HG02885 (cell line): Measurements from ENCODE around the gene GALNT18.

Experiments used
- ATAC-seq: cut with Tn5 transposase; IDR thresholded peaks from one replicate; pipeline ENCODE4 v1.9.1; 2021; ENCODE audit warnings: mild to moderate bottlenecking; ENCODE audit not compliant: unreplicated experiment, poor library complexity

GALNT18 gene

DNA sequence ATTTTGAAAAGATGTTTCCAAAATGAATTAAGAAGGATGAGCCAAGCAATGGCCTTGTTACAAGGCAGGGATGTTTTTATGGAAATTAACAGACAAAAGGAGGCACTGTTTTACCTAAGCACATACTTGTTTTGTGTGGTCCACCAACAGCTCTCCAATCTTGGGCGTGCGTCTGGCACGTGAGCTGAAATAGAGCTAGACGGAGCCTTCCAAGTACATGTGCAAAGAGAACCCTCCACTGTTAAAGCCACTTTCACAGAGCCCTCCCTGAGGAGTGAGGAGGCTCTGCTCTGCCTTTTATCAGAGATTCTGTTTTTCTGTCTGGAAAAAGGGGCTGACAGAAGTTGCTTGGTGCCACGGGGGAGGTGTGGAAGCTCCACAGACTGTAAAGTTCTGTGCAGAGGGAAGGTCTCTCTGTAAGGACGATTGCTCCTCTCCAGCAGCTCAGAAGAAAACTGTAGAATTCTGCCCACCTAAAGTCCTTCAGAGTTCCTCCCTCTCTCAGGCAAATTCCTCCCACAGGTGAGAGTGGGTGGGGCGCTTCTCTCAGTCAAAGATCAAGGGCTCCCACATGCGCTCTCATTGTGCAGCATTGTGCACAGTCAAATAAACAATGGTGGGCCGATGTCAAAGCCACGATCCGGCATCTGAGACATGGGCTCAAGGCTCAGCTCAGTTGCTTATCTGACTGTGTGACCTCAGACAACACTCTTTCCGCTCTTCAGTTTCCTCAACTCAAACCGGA, 176.2 kb downstream of the GALNT18 start:
- no peak for ATAC-seq

DNA sequence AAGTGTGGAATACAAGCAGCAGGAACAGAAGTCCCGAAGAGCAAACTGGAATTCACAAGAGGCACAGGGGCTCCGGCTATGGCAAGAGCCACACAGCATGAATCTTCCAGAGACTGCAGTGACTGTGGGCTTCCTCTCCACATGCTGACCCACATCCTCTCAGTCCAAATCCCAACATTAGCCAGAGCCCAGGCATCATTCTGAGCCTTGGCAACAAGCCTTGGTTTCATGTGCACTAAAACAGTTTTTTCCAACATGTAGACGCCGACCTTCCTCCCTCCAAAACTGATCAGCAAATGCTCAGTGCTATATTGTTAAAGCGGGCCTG, 177.0 kb downstream of the GALNT18 start:
- ATAC-seq: no peak

DNA sequence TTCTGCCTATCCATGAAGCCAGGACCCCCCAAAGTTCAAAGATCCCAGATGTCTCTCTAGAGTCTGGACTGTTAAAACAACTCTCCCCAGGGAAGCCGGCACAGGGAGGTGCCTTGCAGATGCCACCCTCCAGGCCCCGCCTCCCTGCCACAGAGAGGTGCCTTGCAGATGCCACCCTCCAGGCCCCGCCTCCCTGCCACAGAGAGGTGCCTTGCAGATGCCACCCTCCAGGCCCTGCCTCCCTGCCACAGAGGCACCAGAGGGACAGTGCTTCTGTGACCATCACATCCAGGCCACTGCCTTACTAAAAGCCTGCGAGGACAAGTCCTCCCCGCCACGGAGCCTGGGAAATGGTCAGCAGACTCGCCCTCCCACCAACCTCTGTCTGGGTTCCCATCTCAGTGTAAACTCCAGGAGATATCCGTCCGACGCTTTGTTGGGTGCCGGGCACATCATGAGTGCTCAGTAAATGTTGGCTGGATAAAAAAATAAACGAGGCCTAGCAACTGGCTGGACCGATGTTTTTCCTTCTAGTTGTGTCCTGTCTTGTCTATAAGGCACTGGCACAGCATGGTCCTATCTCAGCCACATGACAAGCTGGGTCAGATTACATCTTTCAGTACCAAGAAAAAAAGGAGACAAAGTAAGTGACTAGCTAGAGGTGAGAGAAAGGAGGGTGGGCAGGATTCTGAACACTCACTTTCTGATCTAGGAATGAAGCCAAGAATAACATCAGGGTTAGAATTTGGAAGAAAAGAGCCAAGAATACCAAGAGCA, 177.6 kb downstream of the GALNT18 start:
- no peak for ATAC-seq

- ATAC-seq: no peak
These were observed 179.0 kb downstream of the GALNT18 start for GRCh38 chr11:11442791-11443190.

GRCh38 chr11:11441516-11441915, 180.3 kb downstream of the GALNT18 start:
- ATAC-seq: no peak

DNA sequence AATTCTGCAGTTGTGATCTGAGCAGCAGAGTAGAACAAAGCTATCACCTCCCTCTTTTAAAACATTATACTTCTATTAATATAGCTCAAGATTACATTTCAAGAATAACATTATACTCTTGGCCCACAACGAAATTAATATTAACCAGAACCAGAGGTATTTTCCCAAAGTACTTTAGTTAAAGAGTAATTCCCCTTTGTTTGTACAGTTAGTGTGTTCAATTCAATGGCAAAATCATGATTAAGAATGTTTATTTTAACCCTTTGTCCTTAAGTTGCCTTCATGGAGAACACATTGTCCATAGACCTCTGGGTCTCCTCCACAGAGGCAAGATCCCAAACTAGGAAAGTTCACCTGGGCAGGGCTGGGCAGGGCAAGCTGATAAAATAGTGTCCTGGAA, 180.7 kb downstream of the GALNT18 start:
- no peak for ATAC-seq

- no peak for ATAC-seq
These were observed 181.7 kb downstream of the GALNT18 start for GRCh38 chr11:11440144-11440543.

GRCh38 chr11:11439591-11439990, 182.2 kb downstream of the GALNT18 start:
- ATAC-seq: no peak

DNA sequence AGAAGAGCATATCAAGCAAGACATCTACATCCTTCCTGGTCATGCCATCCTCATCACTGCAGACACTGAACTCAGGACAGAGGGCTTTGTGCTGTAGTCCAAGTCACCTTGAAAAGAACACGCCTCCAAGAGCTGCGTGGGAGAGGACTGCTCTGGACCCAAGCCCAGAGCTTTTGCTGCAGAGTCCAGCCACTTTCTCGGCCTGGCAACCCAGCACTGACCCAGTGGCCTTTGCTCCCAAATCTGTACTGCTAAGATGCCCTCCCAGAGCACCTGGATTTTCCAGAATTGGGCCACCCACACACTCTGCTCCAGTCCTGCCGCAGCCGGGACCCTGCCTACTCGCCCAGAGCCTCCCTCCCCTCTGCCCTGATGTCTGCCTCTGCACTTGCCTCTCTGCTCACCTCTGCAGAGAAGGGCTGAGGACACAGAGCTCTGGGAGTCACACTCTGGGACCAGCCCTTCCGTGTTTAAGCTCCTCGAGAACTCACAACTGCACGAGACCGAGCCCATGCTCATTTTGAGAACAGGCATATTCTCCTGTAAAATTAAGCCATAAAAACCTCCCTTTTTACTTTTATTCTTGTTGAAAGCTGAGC, 185.0 kb downstream of the GALNT18 start:
- ATAC-seq: no peak

GRCh38 chr11:11435635-11436034, 186.2 kb downstream of the GALNT18 start:
- no peak for ATAC-seq

DNA sequence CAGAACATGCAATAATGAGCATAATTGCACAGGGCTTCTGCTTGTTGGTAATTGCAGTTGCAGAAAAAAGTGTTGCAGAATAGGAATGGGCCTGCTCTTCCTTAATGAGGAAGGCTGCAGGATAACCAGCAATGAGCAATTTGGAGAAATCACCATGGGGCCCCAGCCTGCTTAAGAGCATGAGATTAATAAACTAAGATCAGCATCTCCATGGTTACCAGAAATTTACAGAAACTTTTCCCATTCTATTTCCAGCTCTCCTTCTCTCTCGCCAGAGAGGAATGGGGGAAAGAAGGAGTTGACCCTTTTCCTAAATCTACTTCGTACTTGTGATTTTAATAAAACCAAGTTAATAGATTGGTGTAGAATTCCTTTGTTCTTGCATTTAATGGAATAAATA, 187.8 kb downstream of the GALNT18 start:
- ATAC-seq: no peak

DNA sequence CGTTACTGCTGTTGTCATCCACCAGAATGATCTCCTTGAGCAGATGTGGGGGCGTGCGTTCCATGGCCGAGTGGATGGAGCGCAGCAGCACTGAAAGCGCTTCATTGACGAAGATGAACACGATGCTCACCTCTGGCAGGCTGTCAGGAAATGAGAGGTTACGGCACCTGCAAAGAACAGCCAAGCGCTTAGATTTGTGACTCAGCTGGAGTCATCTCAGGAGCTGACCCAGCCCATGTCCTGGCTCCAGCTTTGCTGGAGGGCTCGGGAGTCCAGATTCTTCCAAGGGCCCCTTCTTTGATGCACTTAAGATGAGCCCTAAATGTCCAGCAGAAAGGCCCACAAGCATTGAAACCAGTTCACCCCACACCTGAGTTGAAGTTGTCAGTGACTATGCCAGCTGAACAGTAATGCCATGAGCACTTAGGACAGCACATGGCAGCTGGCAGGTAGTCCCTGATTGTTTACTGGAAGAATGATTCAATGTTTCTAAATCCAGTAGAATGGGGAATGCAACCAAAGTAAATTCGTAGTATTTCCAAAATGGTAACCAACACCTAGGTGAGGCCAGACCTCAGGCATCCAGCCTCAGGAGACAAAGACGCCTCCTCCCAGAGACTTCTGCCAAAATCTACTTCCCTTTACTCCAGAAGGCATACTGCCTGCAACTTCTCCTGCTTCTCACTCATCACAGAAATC, 189.0 kb downstream of the GALNT18 start:
- ATAC-seq: no peak

GRCh38 chr11:11430431-11430830, 191.4 kb downstream of the GALNT18 start:
- ATAC-seq: no peak

- no peak for ATAC-seq
These were observed 193.1 kb downstream of the GALNT18 start for GRCh38 chr11:11428714-11429113.

- no peak for ATAC-seq
These were observed 194.3 kb downstream of the GALNT18 start for GRCh38 chr11:11427542-11427941.

GRCh38 chr11:11427140-11427539, 194.7 kb downstream of the GALNT18 start:
- ATAC-seq: no peak

GRCh38 chr11:11426226-11426952, 195.4 kb downstream of the GALNT18 start:
- ATAC-seq: no peak

DNA sequence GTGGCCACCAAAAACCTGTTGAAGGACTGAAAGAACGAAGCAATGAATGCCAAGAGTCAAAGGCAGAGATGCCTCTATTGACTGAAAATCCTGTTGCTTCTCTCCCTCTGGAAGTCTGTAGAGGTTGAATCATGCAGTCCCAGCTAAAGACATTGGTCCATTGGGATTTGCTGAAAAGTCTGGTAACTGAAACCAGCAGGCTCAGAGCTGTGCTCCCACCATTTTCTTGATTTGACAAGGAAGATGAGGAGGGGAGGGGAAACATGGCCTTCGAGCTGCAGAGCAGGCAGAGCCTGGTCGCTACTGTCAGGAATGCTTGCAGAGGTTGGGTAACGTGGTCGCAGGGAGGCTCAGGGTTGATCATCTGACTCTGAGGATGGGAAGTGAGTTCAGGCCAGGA, 196.0 kb downstream of the GALNT18 start:
- no peak for ATAC-seq

- no peak for ATAC-seq
These were observed 197.1 kb downstream of the GALNT18 start for GRCh38 chr11:11424688-11425087.

DNA sequence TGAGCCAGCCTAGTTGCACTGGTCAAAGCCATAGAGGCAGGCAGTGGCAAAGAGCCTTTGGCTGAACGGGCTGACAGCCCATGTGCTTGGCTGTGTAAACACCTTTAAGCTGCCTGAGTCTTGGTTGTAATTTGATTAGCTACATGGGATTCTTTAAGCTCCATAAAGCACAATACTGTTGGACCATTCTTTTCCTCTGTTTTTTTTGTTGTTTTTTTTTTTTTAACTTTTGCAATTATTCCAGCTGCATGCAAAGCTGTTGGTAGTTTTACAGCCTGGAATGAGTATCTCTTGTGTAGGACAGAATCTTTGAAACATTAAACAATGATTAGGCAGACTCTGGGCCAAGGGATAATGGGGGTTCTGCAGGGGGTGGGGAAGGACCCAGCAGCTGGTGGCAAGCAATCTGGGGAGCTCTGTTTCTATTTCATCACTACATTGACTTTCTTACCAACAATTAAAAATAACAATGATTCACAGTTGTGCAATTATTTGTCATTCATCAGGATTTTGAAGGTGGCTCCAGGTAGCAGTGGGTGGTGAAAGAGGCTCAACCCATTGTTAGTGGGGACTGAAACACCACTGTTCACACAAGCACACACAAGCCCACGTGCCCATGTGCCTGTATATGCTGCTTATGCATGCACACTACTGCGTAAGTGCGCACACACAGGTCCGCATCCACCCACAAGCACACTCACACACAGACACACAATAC, 199.2 kb downstream of the GALNT18 start:
- ATAC-seq: no peak
